GM12878 (cell line): ENCODE measurements around the gene TDO2. TPM values are rescaled to one million over a fixed set of nuclear protein-coding genes. Genes with fewer than 3 reads are reported as not detected.

ENCODE experiments used
- ATAC-seq: fragments of 200-7000 bp; cut with Tn5 transposase; 3 replicates; pipeline ENCODE4 v1.9.1; 2020; ENCODE audit warnings: mild to moderate bottlenecking, moderate library complexity
- BruUV-seq: library from RNA; stranded (reverse); fragments of 400-500 nt; replicated peaks from 2 replicates; lab custom pipeline; 2021; lab: Mats Ljungman, UMichigan
- CTCF ChIA-PET: fragments of 300-600 bp; sonication (Branson Sonifier 250); formaldehyde crosslinking; extraction: SDS; loops from one replicate; lab custom pipeline; 2021; ENCODE audit warnings: inconsistent platforms; lab: Yijun Ruan, JAX
- POLR2A ChIA-PET: fragments of 350-600 bp; formaldehyde crosslinking; extraction: SDS; loops from one replicate; lab custom pipeline; 2021; ENCODE audit warnings: inconsistent platforms; lab: Charles Lee
- RAD21 ChIA-PET: fragments of 300-600 bp; sonication (Branson Sonifier 250); formaldehyde crosslinking; loops from one replicate; lab custom pipeline; 2023; ENCODE audit warnings: antibody characterized with exemption; ENCODE audit not compliant: unreplicated experiment; lab: Charles Lee
- SMC1A ChIA-PET: fragments of 300-600 bp; sonication (Branson Sonifier 250); formaldehyde crosslinking; loops from one replicate; lab custom pipeline; 2023; ENCODE audit not compliant: unreplicated experiment, uncharacterized antibody; lab: Charles Lee
- DNase-seq: peaks from one replicate; pipeline ENCODE4 v3.0.0-alpha.2; 2011; ENCODE audit warnings: low read depth, low spot score
- FAIRE-seq: peaks from 3 replicates; lab custom pipeline; 2011; peaks lifted over from hg19 to GRCh38; lab: Jason Lieb, UNC
- H2AFZ ChIP-seq: 2 replicates; pipeline ENCODE4 v1.6.0; 2011; ENCODE audit warnings: low read depth, low read length, control low read depth; ENCODE audit not compliant: control insufficient read depth
- H3K27ac ChIP-seq: 2 replicates; pipeline ENCODE4 v1.5.1; 2011; ENCODE audit warnings: control low read depth; ENCODE audit not compliant: control insufficient read depth, insufficient read depth
- H3K27me3 ChIP-seq, 2 experiments: replicated peaks in 1 of 2; 2 replicates each; pipeline versions ENCODE4 v1.6.0 to v1.6.1; 2011; ENCODE audit warnings: low read length in 1 of 2; ENCODE audit not compliant: control insufficient read depth in 2 of 2, insufficient read depth in 2 of 2
- H3K36me3 ChIP-seq, 2 experiments: 2 replicates each; pipeline ENCODE4 v1.5.1; 2011; ENCODE audit warnings: low read length in 1 of 2; ENCODE audit not compliant: control insufficient read depth in 2 of 2, insufficient read depth in 2 of 2
- H3K4me1 ChIP-seq: 2 replicates; pipeline ENCODE4 v1.6.1; 2011; ENCODE audit warnings: mild to moderate bottlenecking, low read length, moderate library complexity, mixed read lengths; ENCODE audit not compliant: control insufficient read depth, insufficient read depth
- H3K4me2 ChIP-seq: 2 replicates; pipeline ENCODE4 v1.6.0; 2011; ENCODE audit warnings: control low read depth; ENCODE audit not compliant: control insufficient read depth, insufficient read depth
- H3K4me3 ChIP-seq: fragments of 200-600 bp; sonication (generic); 2 replicates; pipeline ENCODE4 v1.5.1; 2016
- H3K79me2 ChIP-seq: 2 replicates; pipeline ENCODE4 v1.6.0; 2011; ENCODE audit warnings: low read length; ENCODE audit not compliant: control insufficient read depth, insufficient read depth
- H3K9ac ChIP-seq: 2 replicates; pipeline ENCODE4 v1.8.0; 2011; ENCODE audit warnings: low read length, control low read depth, mixed read lengths; ENCODE audit not compliant: control insufficient read depth, insufficient read depth
- H3K9me3 ChIP-seq: replicated peaks from 3 replicates; pipeline ENCODE4 v1.5.1; 2011; ENCODE audit warnings: mild to moderate bottlenecking, low read length; ENCODE audit not compliant: control insufficient read depth, insufficient read depth
- H4K20me1 ChIP-seq: 2 replicates; pipeline ENCODE4 v1.6.0; 2011; ENCODE audit not compliant: control insufficient read depth, insufficient read depth
- ESRRA ChIP-seq: IDR thresholded peaks from 2 replicates; pipeline ENCODE4 v1.6.1; 2012; ENCODE audit warnings: mild to moderate bottlenecking, low read length, improper control_type of control experiment
- IRF5 ChIP-seq: fragments of 450-650 bp; IDR thresholded peaks from 2 replicates; pipeline ENCODE4 v1.6.1; 2017; ENCODE audit warnings: borderline replicate concordance
- POLR2AphosphoS5 ChIP-seq: IDR thresholded peaks from 2 replicates; pipeline ENCODE4 v1.6.1; 2011; ENCODE audit warnings: mild to moderate bottlenecking, low read length, inconsistent platforms
- RB1 ChIP-seq: fragments of 450-650 bp; formaldehyde crosslinking; IDR thresholded peaks from 2 replicates; pipeline ENCODE4 v1.6.1; 2017; ENCODE audit warnings: mild to moderate bottlenecking, borderline replicate concordance
- ZBTB11 ChIP-seq: fragments of 450-650 bp; formaldehyde crosslinking; IDR thresholded peaks from 2 replicates; pipeline ENCODE4 v1.5.0; 2022; ENCODE audit warnings: mild to moderate bottlenecking, missing genetic modification characterization
- WGBS: methylation state at CpG from one replicate; pipeline ENCODE4 v1.1.6; 2016; ENCODE audit warnings: low lambda C conversion rate; ENCODE audit not compliant: insufficient replicate concordance, insufficient coverage; ENCODE audit errors: missing lambda C conversion rate; 5-methylcytosine and 5-hydroxymethylcytosine counted together
- in situ Hi-C: fragments of 300-500 bp; cut with MboI; formaldehyde crosslinking; loops from 9 replicates; pipeline ENCODE4 v1.14.3; 2018; ENCODE audit warnings: mixed read lengths
- intact Hi-C: fragments of 100-400 bp; cut with micrococcal nuclease; formaldehyde crosslinking; loops from one replicate; pipeline ENCODE4 v1.14.2; 2022; ENCODE audit not compliant: unreplicated experiment
- polyA plus RNA-seq, 11 experiments: library from polyadenylated mRNA; depleted of rRNA in 4 of 11; unstranded in 6 of 11; stranded (reverse) in 5 of 11; fragments of >200 nt; fragmentation: Nextera tagmentation in 4 of 11; fragmentation: Illumina TruSeq in 1 of 11; extraction: Ambion mirVana in 4 of 11; extraction: Trizol in 1 of 11; gene quantifications; 1 replicate in 1 of 11; 2 replicates in 10 of 11; pipeline versions ENCODE4 v1.2.1 to v1.2.3, GENCODE V29; 2011 to 2016; ENCODE audit warnings: inconsistent platforms in 2 of 11, missing spikeins in 2 of 11, low read depth in 1 of 11
- total RNA-seq, 4 experiments: library from RNA; depleted of rRNA in 3 of 4; stranded (reverse); fragments of >200 nt in 3 of 4; fragmentation: Illumina TruSeq in 1 of 4; extraction: Trizol in 1 of 4; gene quantifications; 2 replicates each; pipeline versions ENCODE4 v1.2.1 to v1.2.3, GENCODE V29; 2013 to 2021
- TF ChIP-seq, protein P1 (sequence below): IDR thresholded peaks from 2 replicates; pipeline ENCODE4 v1.6.1; 2011; ENCODE audit warnings: borderline replicate concordance, low read depth, mild to moderate bottlenecking, moderate library complexity, mixed read lengths, low read length; ENCODE audit not compliant: insufficient read depth; ENCODE audit errors: extremely low read length

Gene TDO2
- total and polyA plus RNA-seq, 10 of the 15 experiments (the other 5 are each of a cell fraction or from before 2014, with no cell fraction given) = 0.12 to 1.5 (median 0.23) TPM; not detected in 1

DNA sequence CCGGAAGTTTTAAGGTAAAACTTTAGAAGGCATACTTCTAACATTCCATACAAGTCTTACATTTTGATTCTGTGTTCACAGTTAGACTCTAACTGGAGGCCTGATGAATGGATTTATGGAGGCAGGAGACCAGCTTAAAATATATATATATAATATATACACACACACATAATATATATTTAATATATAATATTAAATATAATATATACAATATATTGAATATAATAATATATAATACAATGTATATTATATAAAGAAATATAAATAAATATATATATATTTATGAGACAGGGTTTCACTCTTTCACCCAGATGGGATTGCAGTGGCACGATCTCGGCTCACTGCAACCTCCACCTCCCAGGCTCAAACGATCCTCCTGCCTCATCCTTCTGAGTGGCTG is 58.1 kb downstream of the TDO2 start:
- in situ Hi-C loops = no loop called here
- Histone ChIP-seq H3K36me3 (no peaks in the 10 kb centered on the region), H3K4me3 (no peak overlapping the region), H3K4me2 (no peak overlapping the region), H3K4me1 (no peaks in the 10 kb centered on the region), H3K9me3 (no peaks in the 10 kb centered on the region), H3K79me2 (no peaks in the 10 kb centered on the region), H3K27me3 (no peaks in the 10 kb centered on the region), H3K9ac (no peak overlapping the region), H4K20me1 (no peaks in the 10 kb centered on the region), H2AFZ (no peak overlapping the region)
- no peak for DNase-seq
- WGBS = 78% methylated on average over 4 of the region's 4 CpGs
- FAIRE-seq = no peak
- ChIA-PET RAD21 (interaction anchor here (0.7 kb wide), 1 partner anchor 513 kb away, joined by 3 read pairs; no protein-coding TSS in a partner anchor), POLR2A (no interaction called here), SMC1A (interaction anchor here (1.0 kb wide), 1 partner anchor 14 kb away, joined by 3 read pairs; no protein-coding TSS in a partner anchor)
- intact Hi-C loops = loop anchor here (5.0 kb wide), 1 partner anchor 716 kb away; no protein-coding TSS in a partner anchor
- no TSS peak for BruUV-seq
- no peak for ATAC-seq
- TF ChIP-seq, protein P1, sequence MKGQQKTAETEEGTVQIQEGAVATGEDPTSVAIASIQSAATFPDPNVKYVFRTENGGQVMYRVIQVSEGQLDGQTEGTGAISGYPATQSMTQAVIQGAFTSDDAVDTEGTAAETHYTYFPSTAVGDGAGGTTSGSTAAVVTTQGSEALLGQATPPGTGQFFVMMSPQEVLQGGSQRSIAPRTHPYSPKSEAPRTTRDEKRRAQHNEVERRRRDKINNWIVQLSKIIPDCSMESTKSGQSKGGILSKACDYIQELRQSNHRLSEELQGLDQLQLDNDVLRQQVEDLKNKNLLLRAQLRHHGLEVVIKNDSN = no peak
- TF ChIP-seq ESRRA = no peak
- TF ChIP-seq ZBTB11 = no peak
- no peak for TF ChIP-seq IRF5
- no peak for TF ChIP-seq POLR2AphosphoS5
- no peak for TF ChIP-seq RB1
- TF ChIP-seq, all 136 proteins: peak for 0
- CTCF ChIA-PET = interaction anchor here (2.8 kb wide), 1 partner anchor 10 kb away, joined by 8 read pairs; no protein-coding TSS in a partner anchor
- no peak overlapping the region for H3K27ac ChIP-seq
